Thoracic aorta endothelial cell (primary cell): Measurements from ENCODE around the gene GOLGA6L26. TPM values are rescaled to one million over a fixed set of nuclear protein-coding genes. Genes with fewer than 3 reads are reported as not detected.

ENCODE experiments used
- small RNA-seq: library from RNA; depleted of rRNA; stranded (forward); fragments of <200 nt; gene quantifications from one replicate; pipeline ENCODE3, GENCODE V24; 2012
- total RNA-seq: library from RNA; depleted of rRNA; stranded (reverse); fragments of >200 nt; gene quantifications from 2 replicates; pipeline ENCODE4 v1.2.3, GENCODE V29; 2012

The GOLGA6L26 gene
- not detected in 2 replicates for total RNA-seq

GRCh38 chr15:23334096-23334495 lies at the start of gene GOLGA6L26:
Gene GOLGA6L26, minus strand, starts transcription at chr15:23334196. Its CDS starts 61 bp downstream, at chr15:23334135.

DNA sequence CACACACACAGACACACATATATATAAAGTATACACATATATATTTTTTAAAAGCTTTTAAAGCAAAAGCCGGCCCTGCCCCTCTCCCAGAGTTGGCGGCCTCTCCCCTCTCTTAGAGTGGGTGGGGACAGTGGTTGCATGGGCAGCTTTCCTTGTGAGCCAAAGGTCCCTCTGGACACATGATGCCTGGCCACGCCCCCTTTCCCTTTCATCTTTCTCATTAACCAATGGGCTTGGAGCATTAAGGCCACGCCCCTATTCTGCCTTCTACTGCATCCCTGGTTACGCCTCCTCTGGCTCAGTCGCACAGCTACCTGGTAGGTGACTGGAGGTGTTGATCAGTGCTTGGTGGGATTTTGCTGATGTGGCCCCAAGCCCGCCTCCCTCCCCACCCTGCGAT lies 20.5 kb upstream of the GOLGA6L26 start, which contains the start of gene GOLGA8S:
Gene GOLGA8S, plus strand, starts transcription at position 301 of the 400 bp plus-strand sequence. Its CDS starts 62 bp downstream, at position 363.

Small RNA genes lying within 50 kb of the gene (small RNA-seq; reads per million reads assigned to genes)
- gene RN7SL536P: not detected

Other genes starting within 250 kb of the GOLGA6L26 start
- gene GOLGA6L1, start 197.4 kb downstream of the GOLGA6L26 start, total RNA-seq: not detected in 2 replicates
- under 0.01 and 0.07 TPM in 2 replicates for gene GOLGA8S, start 20.6 kb upstream of the GOLGA6L26 start, total RNA-seq
- gene GOLGA6L2, start 113.0 kb upstream of the GOLGA6L26 start, total RNA-seq: not detected in 2 replicates
- gene MKRN3, start 231.5 kb upstream of the GOLGA6L26 start, total RNA-seq: 0.79 TPM in 1 of 2 replicates, not detected in the other